HG03342 (cell line): ENCODE measurements around the gene NCBP3.
"Not testable (repeated sequence)": the region's sequence is repeated elsewhere in the genome, so short reads cannot be mapped to it uniquely, and the experiment has no call there.

Experiments used
- ATAC-seq: cut with Tn5 transposase; IDR thresholded peaks from one replicate; pipeline ENCODE4 v1.9.1; 2021; ENCODE audit warnings: mild to moderate bottlenecking, moderate library complexity; ENCODE audit not compliant: unreplicated experiment

Gene NCBP3

DNA sequence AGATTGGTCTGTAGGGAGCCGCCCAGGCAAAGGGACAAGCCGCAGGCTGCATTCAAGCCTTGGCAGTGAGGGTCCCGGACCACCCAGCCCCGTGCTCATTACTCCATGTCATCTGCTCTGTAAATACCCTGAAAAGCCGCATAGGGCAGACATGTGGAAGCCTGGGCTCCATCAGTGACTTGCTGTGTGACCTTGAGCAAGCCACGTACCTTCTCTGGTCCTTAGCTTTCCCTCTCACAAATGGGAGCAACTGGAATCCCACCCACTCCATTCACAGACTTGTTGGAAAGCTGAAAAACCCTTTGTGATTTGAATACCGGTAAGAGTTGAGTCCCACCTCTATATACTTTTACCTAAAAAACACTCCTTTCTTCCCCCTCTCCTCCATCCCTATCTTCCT lies 34.9 kb upstream of the NCBP3 start:
- ATAC-seq, result no peak

DNA sequence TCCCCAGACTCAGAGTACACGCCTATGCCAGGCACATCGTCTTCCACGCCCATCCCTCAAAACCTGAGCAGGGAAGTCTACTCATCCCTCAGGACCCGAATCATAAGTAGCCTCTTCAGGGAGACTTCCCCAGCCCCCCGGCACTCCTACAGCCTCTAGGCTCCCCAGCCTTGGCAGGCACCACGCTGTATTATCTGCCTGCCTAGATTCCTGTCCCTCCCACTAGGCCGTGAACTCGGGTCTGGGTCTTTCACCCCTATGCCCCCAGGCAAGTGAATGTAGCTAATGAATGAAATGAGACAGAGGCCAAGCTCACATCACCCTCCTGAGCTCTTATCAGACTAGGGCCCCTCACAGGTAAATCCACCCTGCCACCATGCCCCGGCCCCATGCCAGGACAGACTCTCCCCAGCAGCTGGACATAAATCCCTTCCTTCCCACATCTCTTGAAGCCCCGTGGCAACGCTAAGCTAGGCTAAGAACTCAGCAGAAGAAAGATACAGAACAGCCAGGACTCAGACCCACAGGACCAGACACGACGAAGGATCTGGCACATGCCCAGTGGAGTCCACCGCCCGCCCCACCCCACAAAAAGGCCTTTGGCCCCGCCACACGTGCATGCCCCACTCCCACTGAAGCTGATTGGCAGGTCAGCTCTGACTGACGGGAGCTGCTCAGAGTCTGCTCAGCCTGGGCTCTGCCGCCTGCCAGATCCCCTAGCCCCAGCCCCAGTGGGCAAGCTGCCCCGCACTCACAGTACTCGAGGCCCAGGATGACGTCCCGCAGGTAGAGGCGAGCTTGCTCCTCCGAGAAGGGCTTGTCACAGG lies 33.8 kb upstream of the NCBP3 start:
- no peak for ATAC-seq

DNA sequence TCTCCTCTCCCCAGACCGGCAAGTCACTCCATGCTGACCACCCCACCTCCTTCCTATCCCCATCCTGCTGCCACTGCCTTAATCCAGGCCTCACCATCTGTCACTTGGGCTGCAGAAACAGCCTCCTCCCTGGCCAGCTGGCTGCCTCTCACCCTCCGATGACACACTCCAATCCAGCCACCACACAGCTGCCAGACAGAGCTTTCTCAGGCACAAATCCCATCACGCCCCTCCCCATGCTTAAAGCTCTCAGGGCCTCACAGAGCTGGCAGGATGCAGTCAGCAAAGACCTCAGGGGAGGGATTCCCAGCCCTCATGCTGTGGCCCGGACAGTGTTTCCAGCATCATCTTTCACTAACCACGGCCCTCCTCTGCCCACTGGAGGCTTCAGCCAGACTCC lies 33.1 kb upstream of the NCBP3 start:
- no peak for ATAC-seq

DNA sequence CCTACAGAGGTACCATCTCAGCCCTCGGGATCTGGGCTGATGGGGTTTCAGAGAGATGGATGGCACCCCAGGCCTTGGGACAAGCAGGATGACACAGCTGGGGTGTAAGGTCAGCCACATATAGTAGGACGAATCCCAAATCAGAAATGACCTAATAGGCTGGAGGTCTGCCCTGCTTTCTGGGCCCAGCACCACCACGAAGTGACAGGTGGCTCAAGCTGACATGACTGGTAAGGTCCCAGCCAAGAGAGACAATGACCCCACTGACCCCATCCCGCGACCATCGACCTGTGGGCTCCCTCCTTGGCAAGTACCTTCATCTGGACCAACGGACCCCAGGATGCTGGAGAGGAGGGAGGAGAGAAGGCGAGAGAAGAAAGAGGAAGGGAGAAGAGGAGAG lies 31.2 kb upstream of the NCBP3 start:
- no peak for ATAC-seq

DNA sequence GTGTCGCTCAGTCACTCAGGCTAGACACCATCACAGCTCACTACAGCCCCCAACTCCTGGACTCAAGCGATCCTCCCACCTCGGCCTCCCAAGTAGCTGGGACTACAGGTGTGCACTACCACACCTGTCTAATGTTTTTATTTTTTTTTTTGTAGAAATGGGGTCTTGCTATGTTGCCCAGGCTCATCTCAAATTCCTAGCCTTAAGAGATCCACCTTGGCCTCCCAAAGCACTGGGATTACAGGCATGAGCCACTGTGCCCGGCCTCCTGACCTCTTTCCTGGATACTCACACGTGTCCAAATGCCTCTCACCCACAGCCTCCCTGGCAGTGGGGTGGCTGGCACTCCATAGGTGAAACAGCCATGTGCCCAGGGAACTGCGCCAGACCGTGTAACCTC lies 29.3 kb upstream of the NCBP3 start:
- ATAC-seq, result no peak

DNA sequence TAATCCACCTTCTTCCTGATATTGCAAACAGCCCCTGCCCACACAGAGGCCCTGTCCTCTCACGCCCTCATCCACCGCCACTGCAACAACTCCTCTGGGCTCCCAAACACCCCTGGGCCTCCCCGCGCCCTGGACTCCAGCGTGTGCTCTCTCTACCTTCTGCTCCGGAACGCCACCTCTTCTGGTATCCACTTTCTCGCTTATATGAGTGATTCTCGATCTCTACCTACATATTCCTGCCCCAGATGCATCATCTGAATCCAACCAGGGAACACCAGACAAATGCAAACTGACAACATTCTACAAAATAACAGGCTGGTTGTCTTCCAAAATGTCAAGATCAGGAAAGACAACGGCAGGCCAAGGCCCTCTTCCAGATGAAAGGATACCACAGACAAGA lies 27.8 kb upstream of the NCBP3 start:
- no peak for ATAC-seq

DNA sequence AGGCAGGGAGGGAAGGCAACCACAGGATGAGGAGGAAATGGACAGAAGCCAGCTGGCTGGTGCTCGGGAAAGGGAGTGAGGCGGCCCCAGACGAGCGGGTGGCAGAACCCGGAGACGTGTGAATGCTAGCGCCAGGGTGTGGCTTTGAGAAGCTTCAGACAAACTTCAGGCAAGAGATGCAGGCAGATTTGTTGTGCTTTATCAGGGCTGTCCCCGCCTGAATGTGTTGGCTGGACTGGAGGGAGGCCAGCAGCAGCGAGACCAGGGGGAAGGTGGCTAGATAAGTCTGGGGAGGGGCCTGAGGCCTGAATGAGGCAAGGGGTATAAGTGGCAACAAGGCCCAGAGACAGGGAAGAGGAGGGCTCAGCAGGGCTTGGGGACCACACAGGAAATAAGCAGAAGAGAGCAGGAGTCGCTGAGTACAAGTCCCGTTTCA lies 24.8 kb upstream of the NCBP3 start:
- no peak for ATAC-seq

DNA sequence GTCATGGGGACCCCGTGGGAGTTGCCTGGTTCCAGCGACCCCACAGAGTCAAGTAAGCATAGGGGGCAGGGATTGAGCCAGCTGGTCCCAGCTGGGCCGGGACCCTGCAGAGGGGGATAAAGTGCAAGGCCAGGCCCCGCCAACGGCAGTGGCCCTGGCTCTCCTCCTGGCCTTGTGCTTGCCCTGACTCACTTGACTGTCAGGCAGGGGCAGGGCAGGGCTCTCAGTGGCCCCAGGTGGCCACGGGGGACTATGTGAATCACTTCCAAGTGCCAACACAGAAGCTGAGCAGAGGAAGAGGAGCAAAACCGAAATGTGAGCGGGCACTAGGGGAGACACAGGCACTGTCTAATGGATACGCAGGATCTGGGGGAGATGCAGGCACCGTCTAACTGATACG lies 21.6 kb upstream of the NCBP3 start:
- ATAC-seq, result no peak

DNA sequence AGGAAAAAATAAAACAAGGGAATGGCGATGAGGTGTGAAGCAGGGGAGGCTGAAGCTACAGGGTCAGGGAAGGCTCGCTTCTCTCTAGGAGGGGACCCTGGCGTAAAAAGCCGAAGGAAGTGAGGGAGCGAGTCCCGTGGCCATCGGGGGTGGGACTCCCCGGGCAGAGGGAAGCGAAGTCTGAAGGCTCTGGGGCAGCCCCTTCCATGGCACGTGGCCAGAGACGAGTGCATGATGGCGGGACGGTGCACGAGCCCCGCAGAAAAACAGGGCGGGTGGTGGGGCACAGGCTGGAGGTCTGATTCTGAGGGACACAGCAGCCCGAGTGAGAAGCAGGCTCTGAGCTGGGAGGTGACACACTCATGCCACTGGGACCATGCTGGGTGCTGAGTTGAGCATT lies 21.1 kb upstream of the NCBP3 start:
- no peak for ATAC-seq

DNA sequence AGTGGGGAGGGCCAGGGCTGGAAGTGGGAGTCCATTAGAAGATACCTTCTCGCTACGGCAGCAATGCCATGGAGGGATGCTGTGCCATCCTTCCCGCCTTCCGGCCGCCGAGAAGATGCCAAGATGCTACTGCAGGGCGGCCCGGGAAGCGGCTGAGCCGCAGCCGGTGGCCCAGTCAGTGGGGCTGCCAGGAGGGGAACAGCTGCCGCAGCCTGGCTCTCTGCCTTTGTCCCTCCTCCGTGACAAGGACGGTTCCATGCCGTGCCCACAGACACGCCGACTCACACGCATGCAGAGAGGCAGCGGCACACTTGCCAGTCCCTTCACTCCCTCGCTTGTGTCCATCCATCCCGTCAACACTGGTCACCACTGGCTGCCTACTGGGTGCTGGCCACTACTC lies 20.2 kb upstream of the NCBP3 start:
- ATAC-seq, result no peak

DNA sequence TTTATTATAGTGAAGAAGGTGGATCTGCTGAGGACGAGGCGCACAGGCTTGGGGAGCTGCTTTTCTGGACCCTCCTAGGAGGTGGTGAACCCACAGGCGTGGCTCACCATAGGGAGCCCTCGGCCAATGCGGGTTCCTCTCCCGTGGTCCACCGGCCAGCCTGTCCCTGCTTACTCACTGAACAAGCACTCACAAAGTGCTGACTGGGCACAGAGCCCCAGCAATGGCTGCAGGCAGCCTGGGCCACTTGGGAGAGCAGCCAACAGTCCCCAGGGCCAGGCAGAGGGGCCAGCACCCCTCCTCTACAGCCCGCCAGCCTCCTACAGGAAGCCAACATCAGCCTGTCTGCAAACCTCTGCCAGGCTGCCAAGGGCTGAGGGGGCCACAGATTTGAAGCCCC lies 19.1 kb upstream of the NCBP3 start:
- no peak for ATAC-seq

DNA sequence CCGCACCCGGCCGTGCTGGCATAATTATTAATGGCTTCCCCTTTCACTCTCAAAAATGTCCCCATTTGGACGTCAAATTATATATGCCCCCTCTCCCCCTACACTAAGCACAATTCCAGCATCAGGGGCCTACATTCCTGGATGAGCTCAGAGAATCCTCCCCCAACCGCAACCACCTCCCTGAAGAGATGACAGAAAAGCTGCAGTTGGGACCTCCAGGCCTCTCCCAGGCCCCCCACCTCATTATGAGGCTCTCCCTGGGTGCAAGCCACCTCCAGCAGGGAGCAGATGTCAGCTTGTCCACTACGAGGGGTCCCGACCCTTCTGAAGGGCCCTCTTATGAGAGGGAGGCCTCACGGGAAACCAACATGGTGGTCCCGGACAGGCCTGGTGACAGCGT lies 18.5 kb upstream of the NCBP3 start:
- no peak for ATAC-seq

DNA sequence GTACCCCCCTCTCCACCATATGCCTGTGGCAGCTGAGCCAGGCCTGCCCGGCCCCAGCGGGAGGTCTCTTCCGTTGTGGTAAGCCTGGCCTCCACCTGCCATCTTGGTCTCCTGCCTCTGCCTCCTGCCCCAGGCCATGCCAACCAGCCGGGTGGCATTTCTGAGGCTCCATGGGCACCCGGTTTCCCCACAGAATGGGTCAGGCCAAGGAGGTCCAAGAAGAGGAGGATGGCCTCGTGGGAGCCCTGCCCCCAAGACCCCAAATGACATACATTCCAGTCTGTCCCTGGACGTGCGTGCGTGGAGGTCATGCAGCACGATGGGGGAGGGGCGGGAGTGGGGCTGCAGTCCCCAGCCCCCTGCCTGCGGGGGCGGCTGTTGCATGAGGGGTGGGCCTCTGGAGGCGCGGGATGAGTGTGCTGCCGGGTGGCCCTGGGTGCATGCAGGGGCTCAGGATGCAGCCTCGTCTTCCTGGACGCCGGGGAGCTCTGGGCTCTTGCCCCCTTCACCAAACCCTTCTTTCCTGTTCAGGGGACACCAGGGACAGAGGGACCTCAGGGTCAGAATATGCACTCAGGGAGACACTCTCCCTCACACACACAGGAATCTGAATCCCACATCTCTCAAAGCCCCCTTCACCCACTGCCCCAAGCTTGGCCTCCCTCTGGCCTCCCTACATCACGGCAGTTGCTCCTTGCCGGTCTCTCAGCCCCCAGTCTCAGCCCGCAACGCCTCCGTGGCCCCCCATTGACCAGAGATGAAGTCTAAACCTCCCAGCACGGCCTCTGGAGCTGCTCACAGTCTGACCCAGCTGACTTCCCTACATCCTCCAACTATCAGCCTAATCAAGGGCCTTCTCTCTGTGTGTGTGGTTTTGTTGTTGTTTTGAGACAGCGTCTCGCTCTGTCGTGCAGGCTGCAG lies 16.0 kb upstream of the NCBP3 start:
- ATAC-seq, result no peak

DNA sequence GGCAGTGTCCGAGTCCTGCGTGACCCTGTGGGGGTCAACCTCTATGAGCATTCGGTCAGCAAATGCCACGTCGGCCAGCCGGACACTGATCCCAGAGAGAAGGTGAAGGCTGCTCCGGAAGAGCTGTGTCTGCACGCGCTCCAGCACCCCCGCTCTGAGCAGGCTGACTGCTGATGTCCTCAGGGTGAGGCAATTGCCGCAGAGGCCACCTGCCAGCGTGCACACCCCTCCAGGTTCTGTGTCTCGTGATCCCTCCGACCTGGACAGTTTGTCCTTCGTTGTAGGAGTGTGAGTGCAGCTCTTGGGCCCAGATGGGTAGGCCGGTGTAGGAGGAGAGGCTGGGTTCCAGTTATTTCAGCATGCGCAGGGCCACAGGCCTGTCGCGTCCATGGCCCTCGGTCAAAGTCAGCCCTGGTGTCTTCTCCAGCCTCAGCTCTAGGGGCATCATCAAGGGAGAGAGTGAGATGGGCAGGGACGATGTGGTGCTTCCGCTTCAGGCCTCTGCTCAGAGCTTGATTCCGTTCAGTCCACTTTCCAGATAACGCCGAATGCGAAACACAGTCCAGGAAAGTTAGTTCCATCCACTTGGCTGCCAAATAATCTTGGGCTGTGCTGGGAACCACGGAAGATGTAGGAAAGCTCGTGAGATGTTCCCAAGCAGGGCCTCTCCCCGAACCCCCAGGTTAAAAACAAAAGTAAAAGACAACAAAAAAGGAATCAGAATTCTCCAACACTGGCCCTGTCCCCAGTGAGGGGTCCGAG lies 15.1 kb upstream of the NCBP3 start:
- no peak for ATAC-seq

DNA sequence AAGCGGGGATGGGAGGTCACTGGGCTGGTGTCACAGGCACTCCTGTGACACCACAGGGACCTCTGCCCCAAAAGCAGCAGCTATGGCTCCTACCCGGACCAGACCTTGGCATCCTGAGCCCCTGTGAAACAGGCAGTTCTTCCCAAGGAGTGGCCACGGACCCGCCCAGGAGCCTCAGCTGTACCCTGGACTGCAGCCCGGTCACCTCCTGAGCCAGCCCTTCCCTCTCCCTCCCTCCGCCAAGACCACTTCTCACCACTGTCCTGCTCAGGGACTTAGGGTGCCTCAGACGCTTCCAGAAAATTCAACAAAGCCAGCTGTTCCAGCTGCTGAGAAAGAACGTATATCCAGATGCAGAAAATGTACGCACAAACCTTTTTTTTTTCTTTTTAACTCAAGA lies 13.9 kb upstream of the NCBP3 start:
- ATAC-seq, result no peak

DNA sequence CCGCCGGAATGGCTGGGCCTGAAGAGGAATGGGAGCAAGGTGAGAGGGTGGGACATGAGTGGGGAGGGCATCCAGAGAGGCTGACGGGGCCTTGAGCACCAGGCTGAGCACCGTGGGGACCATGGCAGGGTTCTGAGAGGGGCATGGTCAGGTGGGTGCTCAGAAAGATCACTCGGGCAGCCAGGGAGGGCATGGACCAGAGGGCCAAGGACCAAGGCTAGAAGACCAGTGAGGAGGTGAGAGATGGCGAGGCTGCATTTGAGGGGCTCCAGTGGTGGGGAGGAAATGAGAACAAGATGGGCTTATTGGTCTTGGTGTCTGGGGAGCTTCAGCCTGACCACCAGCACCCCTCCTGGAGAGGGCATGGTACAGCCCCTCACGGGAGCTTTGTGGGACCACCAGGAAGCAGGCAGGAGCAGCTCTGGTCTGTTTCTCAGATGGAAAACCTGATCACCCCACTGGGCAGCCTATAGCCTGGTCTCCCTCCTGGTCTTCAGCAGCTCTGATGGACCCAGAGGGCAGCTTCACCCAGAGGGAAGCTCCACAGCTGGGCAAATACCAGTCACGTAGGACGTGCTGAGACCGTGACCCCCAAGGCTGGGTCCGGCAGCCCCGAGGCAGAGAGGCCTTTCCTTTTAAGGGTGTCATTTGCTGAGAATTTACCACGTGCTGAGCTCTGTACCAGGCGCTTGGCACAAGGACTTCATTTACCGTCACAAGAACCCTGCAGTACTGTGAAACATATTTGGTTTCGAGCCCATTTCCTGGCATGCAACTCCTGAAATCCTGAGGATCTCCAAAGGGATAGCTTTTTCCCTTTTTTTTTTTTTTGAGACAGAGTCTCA lies 11.4 kb upstream of the NCBP3 start:
- no peak for ATAC-seq

DNA sequence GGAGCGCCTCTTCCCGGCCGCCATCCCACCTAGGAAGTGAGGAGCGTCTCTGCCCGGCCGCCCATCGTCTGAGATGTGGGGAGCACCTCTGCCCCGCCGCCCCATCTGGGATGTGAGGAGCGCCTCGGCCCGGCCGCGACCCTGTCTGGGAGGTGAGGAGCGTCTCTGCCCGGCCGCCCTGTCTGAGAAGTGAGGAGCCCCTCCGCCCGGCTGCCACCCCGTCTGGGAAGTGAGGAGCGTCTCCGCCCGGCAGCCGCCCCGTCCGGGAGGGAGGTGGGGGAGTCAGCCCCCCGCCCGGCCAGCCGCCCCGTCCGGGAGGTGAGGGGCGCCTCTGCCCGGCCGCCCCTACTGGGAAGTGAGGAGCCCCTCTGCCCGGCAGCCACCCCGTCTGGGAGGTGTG lies 8.2 kb upstream of the NCBP3 start:
- not testable (repeated sequence) for ATAC-seq

DNA sequence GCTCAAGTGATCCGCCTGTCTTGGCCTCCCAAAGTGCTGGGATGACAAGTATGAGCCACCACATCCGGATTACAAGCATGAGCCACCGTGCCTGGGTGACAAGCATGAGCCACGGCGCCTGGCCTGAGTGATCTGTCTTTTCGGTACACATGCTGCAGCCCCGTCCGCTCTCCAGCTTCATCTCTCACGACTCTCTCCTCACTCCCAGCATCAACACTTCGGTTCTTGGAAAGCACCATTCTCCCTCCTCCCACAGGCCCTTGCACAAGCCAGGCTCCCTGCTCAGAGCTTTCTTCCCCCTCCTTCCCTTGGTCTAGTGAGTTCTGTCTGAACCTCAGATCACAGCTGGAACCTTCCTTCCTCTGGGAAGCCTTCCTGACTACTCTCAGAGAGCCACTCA lies 6.5 kb upstream of the NCBP3 start:
- ATAC-seq, result no peak

DNA sequence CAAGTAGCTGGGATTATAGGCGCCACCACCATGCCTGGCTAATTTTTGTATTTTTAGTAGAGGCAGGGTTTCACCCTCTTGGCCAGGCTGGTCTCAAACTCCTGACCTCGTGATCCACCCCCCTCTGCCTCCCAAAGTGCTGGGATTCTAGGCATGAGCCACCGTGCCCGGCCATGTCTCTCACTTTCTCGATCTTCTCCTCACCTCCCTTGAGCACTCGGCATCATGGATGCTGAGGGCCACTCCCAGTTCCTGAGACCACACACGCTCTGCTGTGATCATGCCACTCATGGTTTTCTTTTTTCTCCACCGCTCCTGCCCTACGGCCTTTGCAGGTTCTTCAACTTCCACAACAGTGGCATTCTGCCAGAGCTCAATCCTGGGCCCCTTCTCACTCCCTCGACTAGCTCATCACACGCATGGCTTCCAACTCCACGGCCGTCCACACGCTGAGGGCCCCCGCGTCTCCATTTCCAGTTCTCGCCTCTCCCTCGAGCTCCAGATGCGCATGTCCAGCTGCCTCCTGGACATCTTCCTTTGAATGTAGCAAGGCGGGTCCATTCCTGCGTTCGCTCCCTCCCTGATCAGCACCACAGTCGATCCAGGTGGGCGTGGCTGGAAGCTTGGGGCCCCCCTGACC lies 5.5 kb upstream of the NCBP3 start:
- ATAC-seq, result no peak

DNA sequence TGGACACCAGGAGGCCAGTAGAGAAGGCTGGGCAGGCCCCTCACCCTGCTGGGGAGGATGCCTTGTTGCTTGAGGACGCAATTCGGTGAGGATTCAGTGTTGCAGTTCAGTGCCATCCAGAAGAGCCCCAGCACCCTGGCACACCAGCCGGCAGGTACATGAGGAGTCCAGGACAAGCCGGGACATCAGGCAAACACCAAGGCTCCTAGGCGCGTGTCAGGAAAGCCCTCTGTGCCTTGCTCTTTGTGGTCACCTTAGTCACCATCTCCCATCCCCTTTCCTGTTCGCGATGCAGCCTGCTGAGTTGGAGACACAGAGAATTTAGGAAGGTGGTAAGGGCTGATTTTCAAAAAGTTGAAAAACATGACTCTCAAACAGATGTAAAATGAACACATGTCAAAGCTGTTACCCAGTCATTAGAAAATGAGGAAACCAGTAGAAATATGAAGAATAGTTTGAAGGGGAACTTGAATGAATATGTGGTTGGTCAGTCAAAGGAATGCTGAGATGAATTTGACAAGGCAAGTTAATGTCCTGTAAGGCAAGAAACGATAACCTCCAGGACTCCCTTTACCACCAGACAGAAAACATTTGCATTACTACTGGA lies 2.3 kb upstream of the NCBP3 start:
- ATAC-seq, result no peak
